Left ventricle myocardium inferior (tissue), 1 donor: ENCODE measurements around the gene GAB2. TPM values are rescaled to one million over a fixed set of nuclear protein-coding genes. Genes with fewer than 3 reads are reported as not detected.

Source experiments
- DNase-seq: peaks from one replicate; pipeline ENCODE4 v3.0.0-alpha.2; 2020
- H3K27ac ChIP-seq: fragments of 200-600 bp; replicated peaks from 2 replicates; pipeline ENCODE4 v1.8.0; 2021
- H3K27me3 ChIP-seq: fragments of 200-600 bp; 2 replicates; pipeline ENCODE4 v1.8.0; 2021; ENCODE audit warnings: low read depth
- H3K36me3 ChIP-seq: fragments of 200-600 bp; 2 replicates; pipeline ENCODE4 v1.8.0; 2021
- H3K4me1 ChIP-seq: fragments of 200-600 bp; 2 replicates; pipeline ENCODE4 v1.8.0; 2021
- H3K4me3 ChIP-seq: fragments of 200-600 bp; 2 replicates; pipeline ENCODE4 v1.8.0; 2021; ENCODE audit warnings: mild to moderate bottlenecking, moderate library complexity
- H3K9me3 ChIP-seq: fragments of 200-600 bp; replicated peaks from 2 replicates; pipeline ENCODE4 v1.8.0; 2021
- intact Hi-C: fragments of 100-400 bp; cut with micrococcal nuclease; formaldehyde crosslinking; loops from one replicate; pipeline ENCODE4 v1.11.0; 2022
- total RNA-seq: library from RNA; stranded (reverse); fragmentation: NEBNext Ultra II Directional; extraction: Animal tissue kit (Norgen Biotek cat#: 25700); gene quantifications from one replicate; pipeline ENCODE4 v1.2.1, GENCODE V29; 2021
- TF ChIP-seq, protein P1 (sequence below): fragments of 200-600 bp; IDR thresholded peaks from 2 replicates; pipeline ENCODE4 v1.8.0; 2021; ENCODE audit warnings: antibody characterized with exemption, mild to moderate bottlenecking, borderline replicate concordance
- donor health status: DM: no; HTN: yes; CAD: no; lungs with severe emphysema.

Gene GAB2
- total RNA-seq, 1 donor from 2014 or later = 27.4 TPM

DNA sequence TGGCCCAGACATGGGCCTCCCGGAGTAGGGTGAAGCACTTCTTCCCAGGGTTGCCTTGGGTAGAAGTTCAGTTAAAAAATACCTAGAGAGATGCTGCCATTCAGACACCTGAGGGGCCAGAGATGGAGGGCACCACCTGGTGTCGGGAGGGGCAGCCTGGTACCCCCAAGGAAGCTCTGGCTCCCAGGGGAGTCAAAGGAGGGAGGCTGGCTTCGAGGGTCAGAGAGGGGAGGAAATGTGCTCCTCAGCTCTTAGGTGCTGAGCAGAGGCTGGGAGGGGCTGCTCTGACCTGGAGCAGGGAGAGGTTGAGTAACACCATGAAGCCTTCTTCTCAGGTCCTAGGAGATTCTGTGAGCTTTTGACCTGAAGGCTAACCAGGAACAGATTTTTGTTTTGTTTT lies 227.8 kb downstream of the GAB2 start:
- intact Hi-C loops = no loop called here
- TF ChIP-seq, protein P1, sequence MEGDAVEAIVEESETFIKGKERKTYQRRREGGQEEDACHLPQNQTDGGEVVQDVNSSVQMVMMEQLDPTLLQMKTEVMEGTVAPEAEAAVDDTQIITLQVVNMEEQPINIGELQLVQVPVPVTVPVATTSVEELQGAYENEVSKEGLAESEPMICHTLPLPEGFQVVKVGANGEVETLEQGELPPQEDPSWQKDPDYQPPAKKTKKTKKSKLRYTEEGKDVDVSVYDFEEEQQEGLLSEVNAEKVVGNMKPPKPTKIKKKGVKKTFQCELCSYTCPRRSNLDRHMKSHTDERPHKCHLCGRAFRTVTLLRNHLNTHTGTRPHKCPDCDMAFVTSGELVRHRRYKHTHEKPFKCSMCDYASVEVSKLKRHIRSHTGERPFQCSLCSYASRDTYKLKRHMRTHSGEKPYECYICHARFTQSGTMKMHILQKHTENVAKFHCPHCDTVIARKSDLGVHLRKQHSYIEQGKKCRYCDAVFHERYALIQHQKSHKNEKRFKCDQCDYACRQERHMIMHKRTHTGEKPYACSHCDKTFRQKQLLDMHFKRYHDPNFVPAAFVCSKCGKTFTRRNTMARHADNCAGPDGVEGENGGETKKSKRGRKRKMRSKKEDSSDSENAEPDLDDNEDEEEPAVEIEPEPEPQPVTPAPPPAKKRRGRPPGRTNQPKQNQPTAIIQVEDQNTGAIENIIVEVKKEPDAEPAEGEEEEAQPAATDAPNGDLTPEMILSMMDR = no peak
- Histone ChIP-seq H3K9me3 (no peaks in the 10 kb centered on the region), H3K36me3 (no peaks in the 10 kb centered on the region), H3K4me1 (peaks cover 67% of the 10 kb centered on the region), H3K4me3 (peak overlapping the region; percentile 89), H3K27ac (no peak overlapping the region), H3K27me3 (no peaks in the 10 kb centered on the region)
- no peak for DNase-seq

DNA sequence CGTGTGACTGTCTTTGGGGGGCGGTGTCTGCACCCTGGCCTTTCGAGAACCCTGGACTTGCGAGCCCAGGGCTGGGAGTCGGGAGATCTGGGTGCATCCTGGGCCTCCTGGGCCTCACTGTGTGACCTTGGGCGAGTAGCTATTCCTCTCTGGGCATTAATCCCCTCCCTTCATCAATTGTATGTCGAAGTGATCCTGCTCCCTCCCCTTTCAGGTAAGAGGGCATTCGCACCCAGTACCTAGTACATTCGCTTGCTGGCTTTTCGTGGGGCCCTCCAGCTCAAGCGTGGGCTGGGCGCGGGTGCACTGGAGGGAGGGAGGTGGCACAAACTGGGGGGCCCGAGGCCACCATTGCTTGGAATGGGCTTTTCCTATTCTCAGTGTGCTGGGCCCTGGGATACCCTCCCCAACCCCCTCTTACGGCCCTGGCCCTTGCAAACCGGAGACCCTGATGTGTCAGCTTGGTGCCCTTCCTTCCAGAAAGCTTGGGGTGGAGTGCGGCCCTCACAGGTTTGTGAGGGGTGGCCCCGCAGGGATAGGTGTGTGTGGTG lies 228.4 kb downstream of the GAB2 start:
- intact Hi-C loops = no loop called here
- H3K4me1 ChIP-seq = peaks cover 67% of the 10 kb centered on the region
- peak overlapping the region; percentile 89 for H3K4me3 ChIP-seq
- no peaks in the 10 kb centered on the region for H3K27me3 ChIP-seq
- H3K27ac ChIP-seq = peak overlapping the region; percentile 91
- H3K9me3 ChIP-seq = no peaks in the 10 kb centered on the region
- TF ChIP-seq, protein P1 = no peak
- no peaks in the 10 kb centered on the region for H3K36me3 ChIP-seq
- no peak for DNase-seq

DNA sequence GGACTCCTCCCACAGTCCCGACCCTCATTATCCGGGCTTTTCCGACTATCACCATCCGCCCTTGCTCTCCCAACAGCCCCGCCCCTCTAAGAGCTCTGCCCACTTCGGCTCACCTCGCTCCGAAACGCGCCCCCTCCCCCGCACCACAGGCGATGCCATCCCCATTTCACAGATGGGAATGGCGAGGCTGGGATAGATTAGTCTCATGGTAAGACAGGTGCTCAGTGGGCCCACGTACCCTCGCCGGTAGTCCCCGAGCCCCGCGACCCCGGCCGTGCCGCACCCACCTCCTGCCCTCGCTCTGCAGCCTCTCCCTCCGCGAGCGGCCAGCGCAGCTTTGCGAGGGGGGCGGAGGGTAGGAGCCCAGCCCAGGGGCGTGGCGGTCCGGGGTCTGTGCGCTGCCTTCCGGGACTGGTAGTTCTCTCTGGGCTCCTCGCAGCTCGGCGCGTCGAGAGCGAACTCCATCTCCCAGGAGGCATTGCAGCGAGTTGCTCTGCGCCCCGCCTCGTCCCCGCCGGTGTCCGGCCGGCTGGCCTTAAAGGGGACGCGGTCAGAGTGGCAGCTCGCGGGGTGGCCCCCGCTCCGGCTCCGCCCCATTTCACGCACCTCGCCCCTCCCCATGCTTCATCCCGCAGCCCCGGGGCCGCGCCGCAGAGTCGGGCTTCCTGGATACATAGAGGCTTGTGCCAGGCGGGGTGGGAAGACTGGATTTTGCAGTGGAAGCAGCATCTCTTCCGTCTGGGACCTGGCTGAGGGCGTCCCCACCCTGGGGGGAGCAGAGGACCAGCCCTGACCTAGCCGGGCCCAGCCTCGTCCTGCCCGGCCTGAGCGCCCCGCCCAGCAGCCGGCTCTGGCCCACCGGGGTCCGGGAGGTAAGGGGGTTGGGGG lies 229.1 kb downstream of the GAB2 start, which contains the start of the genes KCTD21 and USP35:
Gene KCTD21, minus strand, starts transcription at position 341 of the 888 bp plus-strand sequence. CDS start 14,072 bp downstream, outside the sequence.
Gene USP35, plus strand, starts transcription at position 634 of the 888 bp plus-strand sequence. CDS start 7,327 bp downstream, outside the sequence.
- intact Hi-C loops = no loop called here
- Histone ChIP-seq H3K36me3 (peaks cover under 1% of the 10 kb centered on the region), H3K4me1 (peaks cover 67% of the 10 kb centered on the region), H3K27ac (peak within 1 kb of the TSS; percentile 91), H3K9me3 (no peaks in the 10 kb centered on the region), H3K4me3 (peak within 1 kb of the TSS; percentile 89), H3K27me3 (no peaks in the 10 kb centered on the region)
- TF ChIP-seq, protein P1 = no peak
- peak; percentile 98 for DNase-seq

DNA sequence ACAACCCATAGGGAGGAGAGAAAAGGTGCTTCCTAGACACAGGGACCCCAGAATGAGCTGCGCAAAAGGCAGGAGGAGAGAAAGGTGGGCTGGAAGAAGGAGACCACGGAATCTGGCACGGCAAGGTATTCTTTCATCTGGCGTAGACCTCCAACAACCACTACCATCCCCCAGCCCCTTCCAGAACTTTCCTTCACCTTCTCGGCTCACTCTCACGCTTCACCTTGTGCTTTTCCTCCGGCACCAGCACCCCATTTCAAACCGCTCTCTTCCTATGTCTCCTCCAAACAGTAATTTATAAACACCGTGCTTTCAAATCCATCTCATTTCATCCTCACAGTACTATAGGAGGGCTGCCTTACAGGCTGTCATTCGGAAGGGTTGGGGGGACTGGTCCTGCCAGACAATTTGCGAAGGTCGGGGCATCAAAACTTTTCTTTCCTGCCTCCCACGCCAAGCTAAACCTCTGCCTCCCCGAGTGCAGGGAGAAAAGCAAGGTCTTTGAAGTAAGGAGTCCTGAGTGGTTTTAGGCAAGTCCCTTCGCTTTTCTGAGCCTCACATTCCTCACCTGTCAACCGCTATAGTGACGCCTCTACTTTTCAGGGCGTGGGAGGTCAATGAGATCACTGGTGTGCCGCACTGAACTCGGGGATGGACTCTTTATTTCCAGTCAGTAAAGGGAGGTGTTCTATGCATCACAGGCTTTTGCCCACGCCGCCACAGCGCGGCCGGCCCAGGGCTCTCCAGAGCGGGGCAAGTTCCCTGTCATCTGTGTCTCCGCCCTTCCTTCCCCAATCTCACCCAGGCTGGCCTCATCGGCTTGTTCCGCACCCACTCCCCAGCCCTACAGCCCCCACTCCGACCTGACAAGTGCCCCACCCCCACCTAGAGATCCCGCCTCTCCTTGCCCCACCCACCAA lies 230.0 kb downstream of the GAB2 start:
- no peak for DNase-seq
- intact Hi-C loops = no loop called here
- Histone ChIP-seq H3K27me3 (no peaks in the 10 kb centered on the region), H3K36me3 (peaks cover 3% of the 10 kb centered on the region), H3K27ac (peak overlapping the region; percentile 91), H3K4me3 (peak overlapping the region; percentile 89), H3K9me3 (no peaks in the 10 kb centered on the region), H3K4me1 (peaks cover 67% of the 10 kb centered on the region)
- TF ChIP-seq, protein P1 = no peak

DNA sequence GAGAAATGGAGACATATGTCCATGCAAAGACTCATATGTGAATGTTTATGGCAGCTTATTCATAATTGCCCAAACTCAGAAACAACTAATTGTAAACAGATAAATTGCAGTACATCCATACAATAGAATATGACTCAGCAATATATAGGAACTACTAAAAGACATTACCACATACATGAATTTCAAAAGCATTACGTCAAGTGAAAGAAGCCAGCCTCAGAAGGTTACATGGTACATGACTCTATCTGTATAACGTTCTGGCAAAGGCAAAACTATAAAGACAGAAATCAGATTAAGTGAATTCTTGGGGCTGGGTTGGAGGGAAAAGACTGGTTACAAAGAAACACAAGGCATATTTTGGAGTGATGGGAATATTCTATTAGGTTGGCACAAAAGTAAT lies 236.4 kb downstream of the GAB2 start:
- DNase-seq = no peak
- no peak overlapping the region for H3K4me3 ChIP-seq
- H3K36me3 ChIP-seq = peaks cover 10% of the 10 kb centered on the region
- intact Hi-C loops = no loop called here
- no peak overlapping the region for H3K27ac ChIP-seq
- TF ChIP-seq, protein P1 = no peak
- H3K9me3 ChIP-seq = no peaks in the 10 kb centered on the region
- H3K4me1 ChIP-seq = peaks cover 14% of the 10 kb centered on the region
- H3K27me3 ChIP-seq = no peaks in the 10 kb centered on the region
